Bronchial epithelial cell (primary cell): ENCODE measurements around the gene NDUFS1. TPM values are rescaled to one million over a fixed set of nuclear protein-coding genes. Genes with fewer than 3 reads are reported as not detected.

Experiments used
- DNase-seq: peaks from one replicate; pipeline ENCODE4 v3.0.0-alpha.2; 2010; ENCODE audit warnings: low read depth
- FAIRE-seq: peaks from 2 replicates; lab custom pipeline; 2011; peaks lifted over from hg19 to GRCh38; lab: Jason Lieb, UNC
- H3K27me3 ChIP-seq: 2 replicates; pipeline ENCODE4 v1.5.1; 2011; ENCODE audit warnings: low read length; ENCODE audit not compliant: control insufficient read depth, insufficient read depth
- H3K36me3 ChIP-seq: 2 replicates; pipeline ENCODE4 v1.5.1; 2011; ENCODE audit warnings: low read length; ENCODE audit not compliant: control insufficient read depth, insufficient read depth
- H3K4me3 ChIP-seq: 2 replicates; pipeline ENCODE4 v1.5.1; 2011; ENCODE audit warnings: mild to moderate bottlenecking, low read depth, low read length, control low read depth
- total RNA-seq: library from RNA; depleted of rRNA; stranded (reverse); fragments of >200 nt; gene quantifications from 2 replicates; pipeline ENCODE4 v1.2.1, GENCODE V29; 2014
- TF ChIP-seq, protein P1 (sequence below): IDR thresholded peaks from 2 replicates; pipeline ENCODE4 v1.5.1; 2011; ENCODE audit warnings: mild to moderate bottlenecking, moderate library complexity, low read length, control low read depth, inconsistent platforms; ENCODE audit not compliant: insufficient read depth, severe bottlenecking

NDUFS1 gene
- total RNA-seq, 1 donor from 2014 or later = 103 TPM

DNA sequence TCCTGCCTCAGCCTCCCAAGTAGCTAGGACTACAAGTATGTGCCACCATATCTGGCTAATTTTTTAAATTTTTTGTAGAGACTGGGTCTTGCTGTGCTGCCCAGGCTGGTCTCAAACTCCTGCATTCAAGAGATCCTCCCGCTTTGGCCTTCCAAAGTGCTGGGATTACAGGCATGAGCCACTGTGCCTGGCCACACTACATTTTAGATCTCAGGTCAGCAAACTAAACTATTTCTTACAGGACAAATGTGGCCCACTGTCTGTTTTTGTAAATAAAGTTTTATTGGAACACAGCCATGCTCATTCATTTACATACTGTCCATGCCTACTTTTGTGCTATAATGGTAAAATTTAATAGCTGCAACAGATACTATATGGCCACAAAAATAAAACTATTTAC is 91.0 kb downstream of the NDUFS1 start:
- H3K36me3 ChIP-seq = no peaks in the 10 kb centered on the region

More for the DNA sequence above, 91.0 kb downstream of the NDUFS1 start:
- no peak overlapping the region for H3K4me3 ChIP-seq
- H3K27me3 ChIP-seq = no peaks in the 10 kb centered on the region
- no peak for DNase-seq
- no peak for FAIRE-seq
- TF ChIP-seq, protein P1, sequence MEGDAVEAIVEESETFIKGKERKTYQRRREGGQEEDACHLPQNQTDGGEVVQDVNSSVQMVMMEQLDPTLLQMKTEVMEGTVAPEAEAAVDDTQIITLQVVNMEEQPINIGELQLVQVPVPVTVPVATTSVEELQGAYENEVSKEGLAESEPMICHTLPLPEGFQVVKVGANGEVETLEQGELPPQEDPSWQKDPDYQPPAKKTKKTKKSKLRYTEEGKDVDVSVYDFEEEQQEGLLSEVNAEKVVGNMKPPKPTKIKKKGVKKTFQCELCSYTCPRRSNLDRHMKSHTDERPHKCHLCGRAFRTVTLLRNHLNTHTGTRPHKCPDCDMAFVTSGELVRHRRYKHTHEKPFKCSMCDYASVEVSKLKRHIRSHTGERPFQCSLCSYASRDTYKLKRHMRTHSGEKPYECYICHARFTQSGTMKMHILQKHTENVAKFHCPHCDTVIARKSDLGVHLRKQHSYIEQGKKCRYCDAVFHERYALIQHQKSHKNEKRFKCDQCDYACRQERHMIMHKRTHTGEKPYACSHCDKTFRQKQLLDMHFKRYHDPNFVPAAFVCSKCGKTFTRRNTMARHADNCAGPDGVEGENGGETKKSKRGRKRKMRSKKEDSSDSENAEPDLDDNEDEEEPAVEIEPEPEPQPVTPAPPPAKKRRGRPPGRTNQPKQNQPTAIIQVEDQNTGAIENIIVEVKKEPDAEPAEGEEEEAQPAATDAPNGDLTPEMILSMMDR = no peak

Other genes with a start within 250 kb of the NDUFS1 start
- 7.6 and 7.7 TPM in 2 replicates for gene INO80D, start 73.3 kb downstream of the NDUFS1 start, total RNA-seq
- 816 and 1,045 TPM in 2 replicates for gene EEF1B2, start 451 bp upstream of the NDUFS1 start, total RNA-seq
- 7.4 and 7.7 TPM in 2 replicates for gene ZDBF2, start 115.2 kb upstream of the NDUFS1 start, total RNA-seq